ENCODE measurements around the gene NUP62. TPM values are rescaled to one million over a fixed set of nuclear protein-coding genes. Genes with fewer than 3 reads are reported as not detected.
A peak's percentile ranks its signal among the peaks of the same experiment; 100 is the strongest.

NUP62 gene
- total and polyA plus RNA-seq, 10 donors, result 17.3 to 60.9 (median 46.1) TPM

DNA sequence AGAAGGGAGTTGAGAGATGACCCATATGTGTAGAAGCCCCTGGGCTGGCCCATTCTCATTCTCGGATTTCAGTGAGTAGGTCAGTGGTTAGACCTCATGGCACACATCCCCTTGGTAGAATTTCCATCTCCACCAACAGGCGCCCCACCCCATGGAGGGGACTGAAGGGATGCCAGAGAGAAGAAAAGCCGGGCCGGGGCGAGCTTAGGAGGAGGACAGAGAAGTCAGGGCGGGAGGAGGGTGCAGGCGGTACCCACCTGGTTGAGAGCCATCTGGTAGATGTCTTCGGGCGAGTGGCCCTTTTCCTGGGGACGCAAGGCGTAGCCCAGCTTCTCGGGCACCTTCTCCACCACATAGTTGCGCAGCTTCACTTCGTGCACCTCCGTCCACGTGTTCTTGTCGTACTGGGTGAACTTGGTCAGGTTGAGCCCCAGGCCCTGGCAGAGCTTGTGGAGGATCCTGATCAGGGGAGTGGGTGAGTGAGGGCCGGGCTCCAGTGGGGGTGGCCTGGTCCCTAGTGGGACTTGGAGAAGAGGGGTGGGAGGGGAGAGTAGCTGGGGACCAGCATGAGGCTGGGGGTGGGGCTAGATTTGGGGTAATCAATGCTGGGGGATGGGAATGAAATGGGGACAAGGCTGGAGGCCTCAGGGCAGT, 35.2 kb downstream of the NUP62 start:
- Histone ChIP-seq H3K4me1 (peaks cover 26 to 69% (median 51%) of the 10 kb centered on the region in 6 donors), H3K4me3 (no peak overlapping the region), H3K27ac (no peak overlapping the region), H3K36me3 (peaks cover 0 to 3% (median 0%) of the 10 kb centered on the region in 6 donors), H3K9me3 (no peaks in the 10 kb centered on the region), H3K27me3 (replicated peaks in 1 of 7) (peaks cover 0 to 10% (median 0%) of the 10 kb centered on the region in 7 donors)
- intact Hi-C loops (cut with DNase I; ENCODE audit: low total_unique reads), result no loop called here
- 82 to 95% (median 91%) methylated on average over 18 of the region's 18 CpGs for WGBS, 5 donors
- DNase-seq, result no peak
- TF ChIP-seq POLR2AphosphoS5 (IDR thresholded peaks at IDR 0.05), result no peak
- TF ChIP-seq POLR2A (IDR thresholded peaks at IDR 0.05), result no peak
- TF ChIP-seq, protein P1, sequence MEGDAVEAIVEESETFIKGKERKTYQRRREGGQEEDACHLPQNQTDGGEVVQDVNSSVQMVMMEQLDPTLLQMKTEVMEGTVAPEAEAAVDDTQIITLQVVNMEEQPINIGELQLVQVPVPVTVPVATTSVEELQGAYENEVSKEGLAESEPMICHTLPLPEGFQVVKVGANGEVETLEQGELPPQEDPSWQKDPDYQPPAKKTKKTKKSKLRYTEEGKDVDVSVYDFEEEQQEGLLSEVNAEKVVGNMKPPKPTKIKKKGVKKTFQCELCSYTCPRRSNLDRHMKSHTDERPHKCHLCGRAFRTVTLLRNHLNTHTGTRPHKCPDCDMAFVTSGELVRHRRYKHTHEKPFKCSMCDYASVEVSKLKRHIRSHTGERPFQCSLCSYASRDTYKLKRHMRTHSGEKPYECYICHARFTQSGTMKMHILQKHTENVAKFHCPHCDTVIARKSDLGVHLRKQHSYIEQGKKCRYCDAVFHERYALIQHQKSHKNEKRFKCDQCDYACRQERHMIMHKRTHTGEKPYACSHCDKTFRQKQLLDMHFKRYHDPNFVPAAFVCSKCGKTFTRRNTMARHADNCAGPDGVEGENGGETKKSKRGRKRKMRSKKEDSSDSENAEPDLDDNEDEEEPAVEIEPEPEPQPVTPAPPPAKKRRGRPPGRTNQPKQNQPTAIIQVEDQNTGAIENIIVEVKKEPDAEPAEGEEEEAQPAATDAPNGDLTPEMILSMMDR (IDR thresholded peaks at IDR 0.05 in 8 of 11, conservative IDR thresholded peaks at IDR 0.05 in 3 of 11), result no peak

DNA sequence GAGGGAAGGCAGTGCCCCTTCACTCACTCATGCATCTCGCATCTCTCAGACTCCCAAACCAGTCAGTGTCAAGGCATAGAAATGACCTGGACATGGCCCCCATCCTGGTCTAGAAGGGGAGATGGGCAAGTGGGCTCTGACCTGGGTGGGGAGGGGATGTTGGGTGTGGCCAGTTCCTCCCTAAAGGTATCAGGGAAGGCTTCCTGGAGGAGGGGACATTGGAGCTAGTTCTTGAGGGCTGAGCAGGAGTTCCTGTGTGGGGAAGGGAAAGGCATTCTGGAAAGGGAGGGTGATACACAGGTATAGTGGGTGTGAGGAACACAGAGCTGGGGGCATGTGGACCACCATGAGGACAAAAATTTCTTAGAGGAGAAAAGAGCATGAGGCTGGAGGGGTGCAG, 36.6 kb downstream of the NUP62 start:
- Histone ChIP-seq H3K27ac (no peak overlapping the region), H3K9me3 (no peaks in the 10 kb centered on the region), H3K36me3 (peaks cover 0 to 17% (median 2%) of the 10 kb centered on the region in 6 donors), H3K4me3 (no peak overlapping the region), H3K4me1 (peaks cover 17 to 58% (median 43%) of the 10 kb centered on the region in 6 donors), H3K27me3 (replicated peaks in 1 of 7) (peaks cover 0 to 10% (median 0%) of the 10 kb centered on the region in 7 donors)
- no peak for TF ChIP-seq POLR2A (IDR thresholded peaks at IDR 0.05)
- no peak for TF ChIP-seq POLR2AphosphoS5 (IDR thresholded peaks at IDR 0.05)
- TF ChIP-seq, protein P1 (IDR thresholded peaks at IDR 0.05 in 8 of 11, conservative IDR thresholded peaks at IDR 0.05 in 3 of 11), result no peak
- intact Hi-C loops (cut with DNase I; ENCODE audit: low total_unique reads), result no loop called here
- no peak for DNase-seq
- 73 to 96% (median 90%) methylated on average over 1 of the region's 1 CpG for WGBS, 5 donors

DNA sequence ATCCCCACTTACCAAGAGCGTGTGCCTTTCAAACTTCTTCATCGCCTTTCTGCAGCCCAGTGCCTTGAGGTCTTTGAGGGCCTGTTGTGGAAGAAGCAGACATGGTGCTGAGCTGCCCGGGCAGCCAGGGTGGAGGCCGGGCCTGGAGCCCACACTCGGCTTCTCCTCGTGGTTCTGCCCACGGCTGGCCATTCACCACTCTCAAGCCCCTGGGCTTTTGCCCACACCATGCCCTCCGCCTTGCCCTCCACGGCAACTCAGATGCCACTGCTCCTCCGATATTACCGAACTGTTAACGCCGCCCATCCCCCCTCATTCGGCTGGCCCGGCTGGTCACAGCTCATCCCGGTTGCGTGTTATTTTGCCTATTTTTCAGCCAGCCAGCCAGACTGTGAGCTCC, 37.9 kb downstream of the NUP62 start:
- intact Hi-C loops (cut with DNase I; ENCODE audit: low total_unique reads), result no loop called here
- DNase-seq, result no peak
- peaks cover 9 to 58% (median 35%) of the 10 kb centered on the region in 6 donors for H3K4me1 ChIP-seq
- H3K36me3 ChIP-seq, result peaks cover 0 to 31% (median 2%) of the 10 kb centered on the region in 6 donors
- H3K27me3 ChIP-seq (replicated peaks in 1 of 7), result peaks cover 0 to 10% (median 0%) of the 10 kb centered on the region in 7 donors
- 88 to 94% (median 91%) methylated on average over 17 of the region's 17 CpGs for WGBS, 5 donors
- H3K9me3 ChIP-seq, result no peaks in the 10 kb centered on the region
- TF ChIP-seq POLR2A (IDR thresholded peaks at IDR 0.05) (no peak), POLR2AphosphoS5 (IDR thresholded peaks at IDR 0.05) (no peak)
- TF ChIP-seq, protein P1 (IDR thresholded peaks at IDR 0.05 in 8 of 11, conservative IDR thresholded peaks at IDR 0.05 in 3 of 11), result no peak
- H3K27ac ChIP-seq, result peak overlapping the region in 1 of 8 donors; percentile 4
- no peak overlapping the region for H3K4me3 ChIP-seq

Data from spleen (tissue), 11 donors.